ENCODE results near the gene DNMBP. TPM values are rescaled to one million over a fixed set of nuclear protein-coding genes. Genes with fewer than 3 reads are reported as not detected.
"Not testable (repeated sequence)": the region's sequence is repeated elsewhere in the genome, so short reads cannot be mapped to it uniquely, and the experiment has no call there.

Gene DNMBP
- total RNA-seq, 2 experiments from 2014 or later, result 2.2 to 2.3 TPM

GRCh38 chr10:99965700-99966099 is 44.0 kb downstream of the DNMBP start:
- DNase-seq, result no peak
- ChIA-PET POLR2A (no interaction called here), CTCF (no interaction called here)
- intact Hi-C loops (cut with DNase I, micrococcal nuclease), result no loop called here
- Mint-ChIP-seq H3K27me3 (no peaks in the 10 kb centered on the region), H3K9me3 (no peaks in the 10 kb centered on the region), H3K27ac (no peak overlapping the region), H3K4me3 (no peak overlapping the region), H3K4me1 (ENCODE audit: low read depth) (no peaks in the 10 kb centered on the region), H3K36me3 (ENCODE audit: low read depth) (peaks cover 19% of the 10 kb centered on the region)
- no peak overlapping the region for H3K4me3 ChIP-seq (ENCODE audit: low read length)
- H3K4me1 ChIP-seq (ENCODE audit: insufficient read depth, low read length), result no peaks in the 10 kb centered on the region
- H3K36me3 ChIP-seq (ENCODE audit: insufficient read depth, low read length), result peaks cover 3% of the 10 kb centered on the region
- no peak for ATAC-seq (ENCODE audit: poor library complexity)
- H3K9me3 ChIP-seq (ENCODE audit: control insufficient read depth in 1 of 2, insufficient read depth in 1 of 2, low read length in 2 of 2), result no peaks in the 10 kb centered on the region
- H3K27me3 ChIP-seq (ENCODE audit: control insufficient read depth in 1 of 2, insufficient read depth in 2 of 2, low read length in 2 of 2), result no peaks in the 10 kb centered on the region
- TF ChIP-seq, protein P1, sequence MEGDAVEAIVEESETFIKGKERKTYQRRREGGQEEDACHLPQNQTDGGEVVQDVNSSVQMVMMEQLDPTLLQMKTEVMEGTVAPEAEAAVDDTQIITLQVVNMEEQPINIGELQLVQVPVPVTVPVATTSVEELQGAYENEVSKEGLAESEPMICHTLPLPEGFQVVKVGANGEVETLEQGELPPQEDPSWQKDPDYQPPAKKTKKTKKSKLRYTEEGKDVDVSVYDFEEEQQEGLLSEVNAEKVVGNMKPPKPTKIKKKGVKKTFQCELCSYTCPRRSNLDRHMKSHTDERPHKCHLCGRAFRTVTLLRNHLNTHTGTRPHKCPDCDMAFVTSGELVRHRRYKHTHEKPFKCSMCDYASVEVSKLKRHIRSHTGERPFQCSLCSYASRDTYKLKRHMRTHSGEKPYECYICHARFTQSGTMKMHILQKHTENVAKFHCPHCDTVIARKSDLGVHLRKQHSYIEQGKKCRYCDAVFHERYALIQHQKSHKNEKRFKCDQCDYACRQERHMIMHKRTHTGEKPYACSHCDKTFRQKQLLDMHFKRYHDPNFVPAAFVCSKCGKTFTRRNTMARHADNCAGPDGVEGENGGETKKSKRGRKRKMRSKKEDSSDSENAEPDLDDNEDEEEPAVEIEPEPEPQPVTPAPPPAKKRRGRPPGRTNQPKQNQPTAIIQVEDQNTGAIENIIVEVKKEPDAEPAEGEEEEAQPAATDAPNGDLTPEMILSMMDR (IDR thresholded peaks at IDR 0.05), result no peak
- H3K27ac ChIP-seq (ENCODE audit: low read depth in 1 of 2, low read length in 2 of 2), result no peak overlapping the region

GRCh38 chr10:99964791-99965190 is 45.0 kb downstream of the DNMBP start:
- no peaks in the 10 kb centered on the region for H3K9me3 ChIP-seq (ENCODE audit: control insufficient read depth in 1 of 2, insufficient read depth in 1 of 2, low read length in 2 of 2)

GRCh38 chr10:99963467-99964165 is 46.1 kb downstream of the DNMBP start:
- DNase-seq; POLR2A ChIA-PET; H3K9me3 Mint-ChIP-seq; H3K27me3 ChIP-seq (ENCODE audit: control insufficient read depth in 1 of 2, insufficient read depth in 2 of 2, low read length in 2 of 2); H3K27ac ChIP-seq (ENCODE audit: low read depth in 1 of 2, low read length in 2 of 2); H3K27me3 Mint-ChIP-seq; H3K9me3 ChIP-seq (ENCODE audit: control insufficient read depth in 1 of 2, insufficient read depth in 1 of 2, low read length in 2 of 2); H3K36me3 ChIP-seq (ENCODE audit: insufficient read depth, low read length); ATAC-seq (ENCODE audit: poor library complexity); H3K4me1 Mint-ChIP-seq (ENCODE audit: low read depth); H3K27ac Mint-ChIP-seq; H3K4me3 ChIP-seq (ENCODE audit: low read length); CTCF ChIA-PET; H3K4me1 ChIP-seq (ENCODE audit: insufficient read depth, low read length); intact Hi-C loops (cut with DNase I, micrococcal nuclease); H3K4me3 Mint-ChIP-seq: not testable (repeated sequence)
- H3K36me3 Mint-ChIP-seq (ENCODE audit: low read depth), result peaks cover 10% of the 10 kb centered on the region

More at GRCh38 chr10:99964791-99965190, 45.0 kb downstream of the DNMBP start:
- H3K4me3 Mint-ChIP-seq, result no peak overlapping the region
- H3K27me3 ChIP-seq (ENCODE audit: control insufficient read depth in 1 of 2, insufficient read depth in 2 of 2, low read length in 2 of 2), result no peaks in the 10 kb centered on the region
- ATAC-seq (ENCODE audit: poor library complexity) (no peak), DNase-seq (no peak)
- ChIA-PET CTCF (no interaction called here), POLR2A (no interaction called here)
- H3K4me1 Mint-ChIP-seq (ENCODE audit: low read depth), result no peaks in the 10 kb centered on the region
- no peak overlapping the region for H3K27ac Mint-ChIP-seq
- peaks cover 11% of the 10 kb centered on the region for H3K36me3 Mint-ChIP-seq (ENCODE audit: low read depth)
- no peaks in the 10 kb centered on the region for H3K9me3 Mint-ChIP-seq
- H3K4me1 ChIP-seq (ENCODE audit: insufficient read depth, low read length), result no peaks in the 10 kb centered on the region
- intact Hi-C loops (cut with DNase I, micrococcal nuclease), result no loop called here
- no peak overlapping the region for H3K27ac ChIP-seq (ENCODE audit: low read depth in 1 of 2, low read length in 2 of 2)
- H3K4me3 ChIP-seq (ENCODE audit: low read length), result no peak overlapping the region
- H3K27me3 Mint-ChIP-seq, result no peaks in the 10 kb centered on the region
- TF ChIP-seq, protein P1 (IDR thresholded peaks at IDR 0.05), result no peak
- H3K36me3 ChIP-seq (ENCODE audit: insufficient read depth, low read length), result peaks cover 3% of the 10 kb centered on the region

- Histone ChIP-seq H3K9me3 (ENCODE audit: control insufficient read depth in 1 of 2, insufficient read depth in 1 of 2, low read length in 2 of 2) (no peaks in the 10 kb centered on the region), H3K27me3 (ENCODE audit: control insufficient read depth in 1 of 2, insufficient read depth in 2 of 2, low read length in 2 of 2) (no peaks in the 10 kb centered on the region), H3K4me1 (ENCODE audit: insufficient read depth, low read length) (no peaks in the 10 kb centered on the region), H3K4me3 (ENCODE audit: low read length) (no peak overlapping the region), H3K36me3 (ENCODE audit: insufficient read depth, low read length) (peaks cover 6% of the 10 kb centered on the region), H3K27ac (ENCODE audit: low read depth in 1 of 2, low read length in 2 of 2) (no peak overlapping the region)
- TF ChIP-seq, protein P1 (IDR thresholded peaks at IDR 0.05), result no peak
- H3K4me3 Mint-ChIP-seq, result no peak overlapping the region
- H3K4me1 Mint-ChIP-seq (ENCODE audit: low read depth), result no peaks in the 10 kb centered on the region
- H3K36me3 Mint-ChIP-seq (ENCODE audit: low read depth), result peaks cover 30% of the 10 kb centered on the region
- CTCF ChIA-PET, result no interaction called here
- H3K27me3 Mint-ChIP-seq, result no peaks in the 10 kb centered on the region
- DNase-seq (no peak), ATAC-seq (ENCODE audit: poor library complexity) (no peak)
- no peaks in the 10 kb centered on the region for H3K9me3 Mint-ChIP-seq
- no peak overlapping the region for H3K27ac Mint-ChIP-seq
- POLR2A ChIA-PET, result no interaction called here
- intact Hi-C loops (cut with DNase I, micrococcal nuclease), result no loop called here
These were observed 50.9 kb downstream of the DNMBP start for GRCh38 chr10:99958806-99959205.
